B cell (primary cell): ENCODE measurements around the gene VSIG10L2. TPM values are rescaled to one million over a fixed set of nuclear protein-coding genes. Genes with fewer than 3 reads are reported as not detected.

Experiments
- ATAC-seq: fragments of 200-7000 bp; cut with Tn5 transposase; one replicate; pipeline ENCODE4 v1.10.0; 2021; ENCODE audit warnings: low read depth, mild to moderate bottlenecking, moderate number of reproducible peaks, moderate library complexity
- CTCF ChIA-PET: fragments of 350-600 bp; sonication (Branson Sonifier 250); formaldehyde crosslinking; loops from one replicate; lab custom pipeline; 2021; ENCODE audit warnings: antibody characterized with exemption, inconsistent platforms; lab: Charles Lee
- POLR2A ChIA-PET: fragments of 350-600 bp; sonication (Branson Sonifier 250); formaldehyde crosslinking; loops from one replicate; lab custom pipeline; 2021; ENCODE audit warnings: antibody characterized with exemption; lab: Charles Lee
- DNase-seq: peaks from one replicate; pipeline ENCODE4 v3.0.0; 2013
- H2AFZ ChIP-seq: 2 replicates; pipeline ENCODE4 v1.6.1; 2012; ENCODE audit warnings: mild to moderate bottlenecking, low read depth, low read length; ENCODE audit not compliant: insufficient read depth, poor library complexity, severe bottlenecking
- H3K27ac ChIP-seq, 2 donors: 1 replicate in 1 of 2; 2 replicates in 1 of 2; pipeline ENCODE4 v1.5.1; 2012 to 2013; ENCODE audit warnings: low read length in 2 of 2, mild to moderate bottlenecking in 2 of 2, moderate library complexity in 1 of 2
- H3K27me3 ChIP-seq, 4 experiments: fragments of 200-600 bp in 1 of 4; sonication (generic) in 1 of 4; replicated peaks in 1 of 4; 1 replicate in 2 of 4; 2 replicates in 2 of 4; pipeline versions ENCODE4 v1.6.1 to v1.7.0; 2013 to 2016; ENCODE audit warnings: low read length in 3 of 4, mild to moderate bottlenecking in 2 of 4, mixed read lengths in 1 of 4, moderate library complexity in 1 of 4; ENCODE audit not compliant: insufficient read depth in 4 of 4, control insufficient read depth in 3 of 4; ENCODE audit errors: control extremely low read depth in 1 of 4
- H3K36me3 ChIP-seq, 2 experiments: replicated peaks in 1 of 2; 1 replicate in 1 of 2; 2 replicates in 1 of 2; pipeline versions ENCODE4 v1.6.1 to v1.7.1; 2013; ENCODE audit warnings: low read length in 1 of 2; ENCODE audit not compliant: insufficient read depth in 2 of 2, control insufficient read depth in 1 of 2; ENCODE audit errors: control extremely low read depth in 1 of 2, extremely low read depth in 1 of 2
- H3K4me1 ChIP-seq, 2 donors: fragments of 200-600 bp in 1 of 2; sonication (generic) in 1 of 2; 1 replicate in 1 of 2; 2 replicates in 1 of 2; pipeline versions ENCODE4 v1.5.1 to v1.6.1; 2013 to 2017; ENCODE audit warnings: low read length in 2 of 2; ENCODE audit not compliant: control insufficient read depth in 2 of 2, insufficient read depth in 2 of 2
- H3K4me2 ChIP-seq: replicated peaks from 2 replicates; pipeline ENCODE3; 2012; ENCODE audit warnings: mild to moderate bottlenecking, low read depth, low read length; ENCODE audit not compliant: poor library complexity, severe bottlenecking
- H3K4me3 ChIP-seq, 5 experiments: fragments of 200-600 bp in 1 of 5; sonication (generic) in 1 of 5; 1 replicate in 3 of 5; 2 replicates in 2 of 5; pipeline versions ENCODE4 v1.5.1 to v1.7.0; 2011 to 2016; ENCODE audit warnings: low read length in 4 of 5, mild to moderate bottlenecking in 4 of 5, low read depth in 2 of 5, control low read depth in 1 of 5, moderate library complexity in 1 of 5; ENCODE audit not compliant: insufficient read depth in 1 of 5; ENCODE audit errors: control extremely low read depth in 1 of 5, extremely low read depth in 1 of 5
- H3K79me2 ChIP-seq: fragments of 200-600 bp; sonication (generic); one replicate; pipeline ENCODE4 v1.6.0; 2016; ENCODE audit warnings: low read length; ENCODE audit not compliant: control insufficient read depth, insufficient read depth
- H3K9ac ChIP-seq: fragments of 200-600 bp; sonication (generic); 2 replicates; pipeline ENCODE4 v1.6.1; 2017; ENCODE audit warnings: mild to moderate bottlenecking, low read length, moderate library complexity
- H3K9me3 ChIP-seq, 3 donors: one replicate each; pipeline versions ENCODE4 v1.6.1 to v1.7.1; 2013; ENCODE audit warnings: low read length in 2 of 3; ENCODE audit not compliant: control insufficient read depth in 2 of 3, insufficient read depth in 1 of 3; ENCODE audit errors: control extremely low read depth in 1 of 3
- H4K20me1 ChIP-seq: 2 replicates; pipeline ENCODE4 v1.6.0; 2012; ENCODE audit warnings: mild to moderate bottlenecking, low read length; ENCODE audit not compliant: insufficient read depth, control insufficient read depth, poor library complexity, severe bottlenecking
- H3K27ac Mint-ChIP-seq: one replicate; pipeline ENCODE4 v1.8.0; 2021; ENCODE audit warnings: mixed read lengths
- H3K27me3 Mint-ChIP-seq: one replicate; pipeline ENCODE4 v1.8.0; 2021; ENCODE audit warnings: mixed read lengths
- H3K4me1 Mint-ChIP-seq: one replicate; pipeline ENCODE4 v1.8.0; 2021; ENCODE audit warnings: mixed read lengths
- H3K4me3 Mint-ChIP-seq: one replicate; pipeline ENCODE4 v1.8.0; 2021; ENCODE audit warnings: mixed read lengths
- H3K9me3 Mint-ChIP-seq: one replicate; pipeline ENCODE4 v1.8.0; 2022; ENCODE audit warnings: mixed read lengths; ENCODE audit not compliant: insufficient read depth
- EZH2 ChIP-seq: IDR thresholded peaks from 2 replicates; pipeline ENCODE4 v1.6.1; 2012; ENCODE audit warnings: borderline replicate concordance, low read depth, mild to moderate bottlenecking, moderate library complexity, low read length; ENCODE audit not compliant: insufficient read depth, poor library complexity, severe bottlenecking
- WGBS: methylation state at CpG from one replicate; pipeline ENCODE4 v1.1.5; 2013; ENCODE audit warnings: missing lambda C conversion rate; ENCODE audit not compliant: insufficient coverage; 5-methylcytosine and 5-hydroxymethylcytosine counted together
- intact Hi-C: fragments of 100-400 bp; cut with micrococcal nuclease; formaldehyde crosslinking; loops from one replicate; pipeline ENCODE4 v1.10.0; 2022
- polyA plus RNA-seq: library from polyadenylated mRNA; depleted of rRNA; stranded (reverse); fragments of >200 nt; gene quantifications from 2 replicates; pipeline ENCODE4 v1.2.3, GENCODE V29; 2012
- total RNA-seq, 2 donors: library from RNA; stranded (reverse); fragments of 120-200 nt in 1 of 2; gene quantifications; 1 replicate in 1 of 2; 2 replicates in 1 of 2; pipeline versions ENCODE4 v1.2.3 to v1.2.4, GENCODE V29; 2013 to 2022
- TF ChIP-seq, protein P1 (sequence below): fragments of 200-600 bp; IDR thresholded peaks from one replicate; pipeline ENCODE4 v1.8.0; 2022; ENCODE audit warnings: antibody characterized with exemption, mild to moderate bottlenecking

Gene VSIG10L2
- total and polyA plus RNA-seq, 2 donors (not counting 1 experiment from before 2014, with no cell fraction given): not detected

DNA sequence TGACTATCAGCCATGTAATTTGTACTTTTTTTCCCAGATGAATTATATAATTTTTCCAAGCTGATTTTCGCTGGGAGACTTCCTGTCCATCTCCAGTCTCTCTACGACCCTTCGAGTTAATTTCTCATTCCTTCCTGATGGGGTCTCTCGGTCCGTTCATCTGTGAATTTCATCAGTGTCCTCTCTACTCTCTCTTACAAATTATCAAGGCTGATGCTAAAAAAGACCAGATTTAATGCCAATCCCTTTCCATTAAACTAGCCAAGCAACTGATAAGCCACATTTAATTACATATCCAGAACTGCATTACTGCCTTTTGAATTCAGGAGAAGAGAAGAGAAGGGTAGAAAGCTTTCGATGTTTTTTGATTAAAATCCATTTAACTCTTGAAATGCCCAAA is 25.8 kb downstream of the VSIG10L2 start:
- TF ChIP-seq, protein P1, sequence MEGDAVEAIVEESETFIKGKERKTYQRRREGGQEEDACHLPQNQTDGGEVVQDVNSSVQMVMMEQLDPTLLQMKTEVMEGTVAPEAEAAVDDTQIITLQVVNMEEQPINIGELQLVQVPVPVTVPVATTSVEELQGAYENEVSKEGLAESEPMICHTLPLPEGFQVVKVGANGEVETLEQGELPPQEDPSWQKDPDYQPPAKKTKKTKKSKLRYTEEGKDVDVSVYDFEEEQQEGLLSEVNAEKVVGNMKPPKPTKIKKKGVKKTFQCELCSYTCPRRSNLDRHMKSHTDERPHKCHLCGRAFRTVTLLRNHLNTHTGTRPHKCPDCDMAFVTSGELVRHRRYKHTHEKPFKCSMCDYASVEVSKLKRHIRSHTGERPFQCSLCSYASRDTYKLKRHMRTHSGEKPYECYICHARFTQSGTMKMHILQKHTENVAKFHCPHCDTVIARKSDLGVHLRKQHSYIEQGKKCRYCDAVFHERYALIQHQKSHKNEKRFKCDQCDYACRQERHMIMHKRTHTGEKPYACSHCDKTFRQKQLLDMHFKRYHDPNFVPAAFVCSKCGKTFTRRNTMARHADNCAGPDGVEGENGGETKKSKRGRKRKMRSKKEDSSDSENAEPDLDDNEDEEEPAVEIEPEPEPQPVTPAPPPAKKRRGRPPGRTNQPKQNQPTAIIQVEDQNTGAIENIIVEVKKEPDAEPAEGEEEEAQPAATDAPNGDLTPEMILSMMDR: no peak
- TF ChIP-seq EZH2: no peak
- WGBS: 85% methylated on average over 5 of the region's 6 CpGs
- intact Hi-C loops: no loop called here
- no peaks in the 10 kb centered on the region for H3K9me3 ChIP-seq
- ATAC-seq (no peak), DNase-seq (no peak)
- no peak overlapping the region for H3K4me3 Mint-ChIP-seq
- H3K4me2 ChIP-seq: no peak overlapping the region
- no peaks in the 10 kb centered on the region for H3K4me1 Mint-ChIP-seq
- H3K9ac ChIP-seq: no peak overlapping the region
- H4K20me1 ChIP-seq: no peaks in the 10 kb centered on the region
- H3K27me3 ChIP-seq: peaks cover 0 to 4% (median 0%) of the 10 kb centered on the region in 4 experiments
- H3K27ac Mint-ChIP-seq: no peak overlapping the region
- no peak overlapping the region for H3K27ac ChIP-seq
- POLR2A ChIA-PET: no interaction called here
- no peak overlapping the region for H3K4me3 ChIP-seq
- no peaks in the 10 kb centered on the region for H3K4me1 ChIP-seq
- H3K36me3 ChIP-seq: no peaks in the 10 kb centered on the region
- H3K27me3 Mint-ChIP-seq: peaks cover 14% of the 10 kb centered on the region
- CTCF ChIA-PET: no interaction called here
- no peak overlapping the region for H2AFZ ChIP-seq
- no peaks in the 10 kb centered on the region for H3K79me2 ChIP-seq
- H3K9me3 Mint-ChIP-seq: no peaks in the 10 kb centered on the region

DNA sequence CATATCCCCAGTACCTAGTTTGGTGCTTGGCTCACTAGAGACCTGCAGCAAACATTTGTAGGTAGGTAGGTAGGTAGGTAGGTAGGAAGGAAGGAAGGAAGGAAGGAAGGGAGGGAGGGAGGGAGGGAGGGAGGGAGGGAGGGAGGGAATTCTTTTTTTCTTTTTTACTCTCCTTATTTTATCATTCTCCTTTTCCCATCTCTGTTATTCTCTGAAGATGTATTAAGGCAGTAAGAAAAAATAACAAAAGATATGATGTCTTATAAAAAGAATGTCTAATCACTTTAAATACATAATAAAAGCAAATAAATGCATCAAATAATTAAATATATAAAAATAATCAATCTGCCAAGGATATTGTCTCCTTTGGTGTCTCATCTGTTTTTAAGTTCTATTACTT is 28.4 kb downstream of the VSIG10L2 start:
- Histone ChIP-seq H3K79me2 (no peaks in the 10 kb centered on the region), H3K9me3 (no peaks in the 10 kb centered on the region), H3K9ac (no peak overlapping the region), H2AFZ (no peak overlapping the region), H3K4me1 (no peaks in the 10 kb centered on the region), H3K27me3 (no peaks in the 10 kb centered on the region), H3K4me3 (no peak overlapping the region), H3K27ac (no peak overlapping the region), H3K36me3 (no peaks in the 10 kb centered on the region), H4K20me1 (no peaks in the 10 kb centered on the region), H3K4me2 (no peak overlapping the region)
- H3K4me1 Mint-ChIP-seq: no peaks in the 10 kb centered on the region
- H3K9me3 Mint-ChIP-seq: no peaks in the 10 kb centered on the region
- CTCF ChIA-PET: no interaction called here
- intact Hi-C loops: no loop called here
- TF ChIP-seq, protein P1: no peak
- TF ChIP-seq EZH2: no peak
- DNase-seq (no peak), ATAC-seq (no peak)
- no peak overlapping the region for H3K27ac Mint-ChIP-seq
- H3K27me3 Mint-ChIP-seq: peaks cover 12% of the 10 kb centered on the region
- POLR2A ChIA-PET: no interaction called here
- no peak overlapping the region for H3K4me3 Mint-ChIP-seq
